ENCODE results near the gene DUSP16.

DNA sequence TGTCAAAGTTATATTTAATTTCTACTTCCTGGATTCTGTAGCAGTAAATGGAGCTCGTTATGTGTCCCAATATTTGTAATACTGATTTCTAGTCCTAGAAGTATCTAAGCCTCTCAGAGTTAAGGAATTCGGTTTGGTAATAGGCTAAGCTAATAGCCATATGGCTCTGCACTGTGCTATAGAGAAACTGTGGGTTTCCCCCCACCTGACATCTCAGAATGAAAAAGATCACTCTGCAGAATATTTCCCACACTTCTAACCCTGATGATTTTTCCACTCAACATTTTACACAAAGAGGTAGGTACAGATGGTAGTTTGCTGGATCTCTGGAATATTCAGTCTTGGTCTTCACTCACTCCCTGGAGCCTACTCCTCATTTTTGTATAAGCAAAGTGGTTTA lies 134.6 kb downstream of the DUSP16 start:
- TF ChIP-seq, protein P1, sequence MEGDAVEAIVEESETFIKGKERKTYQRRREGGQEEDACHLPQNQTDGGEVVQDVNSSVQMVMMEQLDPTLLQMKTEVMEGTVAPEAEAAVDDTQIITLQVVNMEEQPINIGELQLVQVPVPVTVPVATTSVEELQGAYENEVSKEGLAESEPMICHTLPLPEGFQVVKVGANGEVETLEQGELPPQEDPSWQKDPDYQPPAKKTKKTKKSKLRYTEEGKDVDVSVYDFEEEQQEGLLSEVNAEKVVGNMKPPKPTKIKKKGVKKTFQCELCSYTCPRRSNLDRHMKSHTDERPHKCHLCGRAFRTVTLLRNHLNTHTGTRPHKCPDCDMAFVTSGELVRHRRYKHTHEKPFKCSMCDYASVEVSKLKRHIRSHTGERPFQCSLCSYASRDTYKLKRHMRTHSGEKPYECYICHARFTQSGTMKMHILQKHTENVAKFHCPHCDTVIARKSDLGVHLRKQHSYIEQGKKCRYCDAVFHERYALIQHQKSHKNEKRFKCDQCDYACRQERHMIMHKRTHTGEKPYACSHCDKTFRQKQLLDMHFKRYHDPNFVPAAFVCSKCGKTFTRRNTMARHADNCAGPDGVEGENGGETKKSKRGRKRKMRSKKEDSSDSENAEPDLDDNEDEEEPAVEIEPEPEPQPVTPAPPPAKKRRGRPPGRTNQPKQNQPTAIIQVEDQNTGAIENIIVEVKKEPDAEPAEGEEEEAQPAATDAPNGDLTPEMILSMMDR (IDR thresholded peaks at IDR 0.05): no peak
- TF ChIP-seq POLR2A (IDR thresholded peaks at IDR 0.05): no peak
